K562 (cell line): Measurements from ENCODE around the gene UBA52. TPM values are rescaled to one million over a fixed set of nuclear protein-coding genes. Genes with fewer than 3 reads are reported as not detected.

Source experiments
- CHD7 ChIP-seq: fragments of 200-600 bp; sonication (generic); IDR thresholded peaks from one replicate; pipeline ENCODE4 v1.6.1; 2012; ENCODE audit warnings: mild to moderate bottlenecking, low read depth, low read length, inconsistent platforms
- MAZ ChIP-seq, 2 experiments: fragments of 450-650 bp in 1 of 2; sonication (generic) in 1 of 2; formaldehyde crosslinking; IDR thresholded peaks in 1 of 2; conservative IDR thresholded peaks in 1 of 2; 2 replicates each; pipeline versions ENCODE4 v1.4.0 to v1.5.0; 2020; ENCODE audit warnings: mild to moderate bottlenecking in 1 of 2, missing genetic modification reagents in 1 of 2
- PCBP2 ChIP-seq: fragments of 200-400 bp; formaldehyde crosslinking; IDR thresholded peaks from 2 replicates; pipeline ENCODE4 v1.6.1; 2018; ENCODE audit warnings: low read length, low read depth, mild to moderate bottlenecking, moderate library complexity; ENCODE audit not compliant: poor library complexity, severe bottlenecking
- RBFOX2 ChIP-seq: fragments of 200-400 bp; formaldehyde crosslinking; IDR thresholded peaks from 2 replicates; pipeline ENCODE4 v1.6.1; 2017; ENCODE audit warnings: low read depth, mild to moderate bottlenecking, low read length, moderate library complexity
- RBM39 ChIP-seq: fragments of 200-400 bp; formaldehyde crosslinking; optimal IDR thresholded peaks from 2 replicates; pipeline ENCODE3; 2018; ENCODE audit warnings: low read depth, low read length
- SRSF3 ChIP-seq: fragments of 200-400 bp; formaldehyde crosslinking; IDR thresholded peaks from 2 replicates; pipeline ENCODE4 v1.6.1; 2016; ENCODE audit warnings: mild to moderate bottlenecking, low read length, moderate library complexity; ENCODE audit not compliant: insufficient read depth
- XRCC5 ChIP-seq: fragments of 200-400 bp; formaldehyde crosslinking; IDR thresholded peaks from 2 replicates; pipeline ENCODE4 v1.6.1; 2017; ENCODE audit warnings: low read depth, mild to moderate bottlenecking, low read length
- ZC3H4 ChIP-seq: sonication (generic); formaldehyde crosslinking; IDR thresholded peaks from 2 replicates; pipeline ENCODE4 v1.9.0; 2021; ENCODE audit warnings: missing genetic modification reagents, borderline replicate concordance
- ZMIZ1 ChIP-seq, 2 experiments: fragments of 150-350 bp in 1 of 2; IDR thresholded peaks; 2 replicates each; pipeline ENCODE4 v1.6.1; 2012 to 2016; ENCODE audit warnings: low read depth in 2 of 2, low read length in 2 of 2, mild to moderate bottlenecking in 1 of 2, moderate library complexity in 1 of 2
- ZNF583 ChIP-seq: fragments of 250-450 bp; sonication (Bioruptor Pico); IDR thresholded peaks from 2 replicates; pipeline ENCODE4 v1.4.0; 2020
- polyA plus RNA-seq, 8 experiments: library from polyadenylated mRNA; depleted of rRNA in 4 of 8; stranded (reverse) in 5 of 8; unstranded in 3 of 8; fragments of >200 nt; fragmentation: Nextera tagmentation in 2 of 8; fragmentation: Illumina TruSeq in 1 of 8; extraction: Ambion mirVana in 2 of 8; extraction: Trizol in 1 of 8; gene quantifications; 2 replicates each; pipeline versions ENCODE4 v1.2.1 to v1.2.3, GENCODE V29; 2011 to 2014; ENCODE audit warnings: inconsistent platforms in 1 of 8, missing spikeins in 1 of 8
- total RNA-seq, 7 experiments: library from RNA; depleted of rRNA in 6 of 7; stranded (reverse); fragments of >200 nt in 6 of 7; fragmentation: Illumina TruSeq in 2 of 7; extraction: Trizol in 2 of 7; gene quantifications; 2 replicates each; pipeline versions ENCODE4 v1.2.1 to v1.2.3, GENCODE V29; 2011 to 2021; ENCODE audit warnings: low replicate concordance in 1 of 7

The UBA52 gene
- total and polyA plus RNA-seq, 9 of the 15 experiments (the other 6 are each of a cell fraction or from before 2014, with no cell fraction given), result 1,110 to 2,751 (median 1,733) TPM

GRCh38 chr19:18589380-18590272 lies 18.0 kb downstream of the UBA52 start (continued):
- TF ChIP-seq CHD7 (no peak), ZMIZ1 (IDR thresholded peaks at IDR 0.05; ENCODE audit: low read depth in 2 of 2, low read length in 2 of 2) (no peak; a peak in 1 of 4 replicates), RBFOX2 (peak; percentile 68), MAZ (CRISPR knock-in tag; conservative IDR thresholded peaks at IDR 0.05 in 1 of 2, IDR thresholded peaks at IDR 0.05 in 1 of 2) (peak in 1 of 2 experiments; percentile 11; a peak in 2 of 4 replicates), RBM39 (peak; percentile 13), PCBP2 (no peak), ZNF583 (no peak), ZC3H4 (CRISPR knock-in tag) (no peak), XRCC5 (no peak; the same call in 1 of the 2 replicates), SRSF3 (no peak)
